ENCODE measurements around the gene THOC2.
A peak's percentile ranks its signal among the peaks of the same experiment; 100 is the strongest.
"Not testable (repeated sequence)": the region's sequence is repeated elsewhere in the genome, so short reads cannot be mapped to it uniquely, and the experiment has no call there.

Gene THOC2, protein sequence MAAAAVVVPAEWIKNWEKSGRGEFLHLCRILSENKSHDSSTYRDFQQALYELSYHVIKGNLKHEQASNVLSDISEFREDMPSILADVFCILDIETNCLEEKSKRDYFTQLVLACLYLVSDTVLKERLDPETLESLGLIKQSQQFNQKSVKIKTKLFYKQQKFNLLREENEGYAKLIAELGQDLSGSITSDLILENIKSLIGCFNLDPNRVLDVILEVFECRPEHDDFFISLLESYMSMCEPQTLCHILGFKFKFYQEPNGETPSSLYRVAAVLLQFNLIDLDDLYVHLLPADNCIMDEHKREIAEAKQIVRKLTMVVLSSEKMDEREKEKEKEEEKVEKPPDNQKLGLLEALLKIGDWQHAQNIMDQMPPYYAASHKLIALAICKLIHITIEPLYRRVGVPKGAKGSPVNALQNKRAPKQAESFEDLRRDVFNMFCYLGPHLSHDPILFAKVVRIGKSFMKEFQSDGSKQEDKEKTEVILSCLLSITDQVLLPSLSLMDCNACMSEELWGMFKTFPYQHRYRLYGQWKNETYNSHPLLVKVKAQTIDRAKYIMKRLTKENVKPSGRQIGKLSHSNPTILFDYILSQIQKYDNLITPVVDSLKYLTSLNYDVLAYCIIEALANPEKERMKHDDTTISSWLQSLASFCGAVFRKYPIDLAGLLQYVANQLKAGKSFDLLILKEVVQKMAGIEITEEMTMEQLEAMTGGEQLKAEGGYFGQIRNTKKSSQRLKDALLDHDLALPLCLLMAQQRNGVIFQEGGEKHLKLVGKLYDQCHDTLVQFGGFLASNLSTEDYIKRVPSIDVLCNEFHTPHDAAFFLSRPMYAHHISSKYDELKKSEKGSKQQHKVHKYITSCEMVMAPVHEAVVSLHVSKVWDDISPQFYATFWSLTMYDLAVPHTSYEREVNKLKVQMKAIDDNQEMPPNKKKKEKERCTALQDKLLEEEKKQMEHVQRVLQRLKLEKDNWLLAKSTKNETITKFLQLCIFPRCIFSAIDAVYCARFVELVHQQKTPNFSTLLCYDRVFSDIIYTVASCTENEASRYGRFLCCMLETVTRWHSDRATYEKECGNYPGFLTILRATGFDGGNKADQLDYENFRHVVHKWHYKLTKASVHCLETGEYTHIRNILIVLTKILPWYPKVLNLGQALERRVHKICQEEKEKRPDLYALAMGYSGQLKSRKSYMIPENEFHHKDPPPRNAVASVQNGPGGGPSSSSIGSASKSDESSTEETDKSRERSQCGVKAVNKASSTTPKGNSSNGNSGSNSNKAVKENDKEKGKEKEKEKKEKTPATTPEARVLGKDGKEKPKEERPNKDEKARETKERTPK (N-terminal part only)

DNA sequence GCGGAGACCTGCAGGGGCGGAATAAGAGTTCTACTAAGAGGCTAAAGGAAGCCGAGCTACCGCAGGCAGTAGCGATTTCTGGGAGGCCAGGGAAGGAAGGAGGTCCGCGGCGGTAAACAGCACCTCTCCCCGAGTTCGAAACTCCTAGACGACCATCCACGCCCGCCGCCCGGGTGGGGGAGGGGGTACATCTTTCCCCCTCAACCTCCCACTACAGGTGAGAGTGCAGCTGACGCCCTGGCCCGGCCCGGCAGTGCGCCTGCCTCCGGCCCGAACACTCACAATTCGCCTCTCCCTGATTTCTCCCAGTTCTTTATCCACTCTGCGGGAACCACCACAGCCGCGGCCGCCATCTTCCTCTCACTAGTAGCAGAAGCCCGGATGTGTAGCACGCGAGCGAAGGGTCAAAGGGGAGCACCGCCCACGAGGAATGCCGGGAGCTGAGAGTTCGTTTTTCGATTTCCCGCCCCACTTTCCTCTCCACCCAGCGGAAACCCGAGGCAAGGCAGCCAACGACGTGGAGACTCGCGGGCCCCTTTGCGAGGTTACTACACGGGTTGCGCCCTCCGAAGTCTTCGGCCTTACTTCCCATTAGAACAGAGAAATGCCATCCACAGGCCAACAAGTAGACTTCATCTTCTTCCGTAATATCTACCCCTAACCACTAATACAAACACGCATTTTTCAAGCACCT is at the start of gene THOC2:
TSS of gene THOC2 (minus strand) at position 383 of the 694 bp plus-strand sequence. CDS start at position 353, 30 bp downstream.
- peak; percentile 71 to 80 for DNase-seq

DNA sequence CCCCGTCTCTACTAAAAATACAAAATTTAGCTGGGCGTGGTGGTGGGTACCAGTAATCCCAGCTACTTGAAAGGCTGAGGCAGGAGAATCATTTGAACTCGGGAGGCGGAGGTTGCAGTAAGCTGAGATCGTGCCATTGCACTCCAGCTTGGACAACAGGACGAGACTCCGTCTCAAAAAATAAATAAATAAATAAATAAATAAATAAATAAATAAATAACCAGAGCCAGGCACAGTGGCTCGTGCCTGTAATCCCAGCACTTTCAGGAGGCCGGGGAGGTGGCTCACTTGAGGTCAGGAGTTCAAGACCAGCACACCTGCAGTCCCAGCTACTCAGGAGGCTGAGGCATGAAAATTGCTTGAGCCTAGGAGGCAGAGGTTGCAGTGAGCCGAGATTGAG is 48.9 kb upstream of the THOC2 start:
- DNase-seq, result not testable (repeated sequence)

DNA sequence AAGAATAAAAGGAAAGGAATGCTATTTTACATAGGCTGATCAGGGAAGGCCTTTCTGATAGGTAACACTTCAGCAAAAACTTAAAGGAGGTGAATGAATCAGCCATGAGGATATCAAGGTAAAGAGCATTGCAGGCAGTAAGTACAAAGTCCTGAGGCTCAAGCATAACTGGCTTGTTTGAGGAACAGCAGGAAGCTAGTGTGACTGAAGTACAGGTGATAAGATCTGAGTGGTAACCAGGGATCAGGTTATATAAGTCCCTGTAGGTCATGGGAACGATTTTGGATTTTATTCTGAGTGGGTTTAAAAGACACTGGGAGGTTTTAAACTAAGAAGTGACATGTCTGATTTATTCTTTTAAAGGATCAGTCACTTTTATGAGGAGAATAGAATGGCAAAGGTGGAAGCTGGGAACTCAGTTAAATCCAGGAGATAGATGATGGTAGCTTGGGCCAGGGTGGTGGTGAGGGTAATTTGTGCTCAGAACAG is 47.1 kb upstream of the THOC2 start:
- no peak for DNase-seq

DNA sequence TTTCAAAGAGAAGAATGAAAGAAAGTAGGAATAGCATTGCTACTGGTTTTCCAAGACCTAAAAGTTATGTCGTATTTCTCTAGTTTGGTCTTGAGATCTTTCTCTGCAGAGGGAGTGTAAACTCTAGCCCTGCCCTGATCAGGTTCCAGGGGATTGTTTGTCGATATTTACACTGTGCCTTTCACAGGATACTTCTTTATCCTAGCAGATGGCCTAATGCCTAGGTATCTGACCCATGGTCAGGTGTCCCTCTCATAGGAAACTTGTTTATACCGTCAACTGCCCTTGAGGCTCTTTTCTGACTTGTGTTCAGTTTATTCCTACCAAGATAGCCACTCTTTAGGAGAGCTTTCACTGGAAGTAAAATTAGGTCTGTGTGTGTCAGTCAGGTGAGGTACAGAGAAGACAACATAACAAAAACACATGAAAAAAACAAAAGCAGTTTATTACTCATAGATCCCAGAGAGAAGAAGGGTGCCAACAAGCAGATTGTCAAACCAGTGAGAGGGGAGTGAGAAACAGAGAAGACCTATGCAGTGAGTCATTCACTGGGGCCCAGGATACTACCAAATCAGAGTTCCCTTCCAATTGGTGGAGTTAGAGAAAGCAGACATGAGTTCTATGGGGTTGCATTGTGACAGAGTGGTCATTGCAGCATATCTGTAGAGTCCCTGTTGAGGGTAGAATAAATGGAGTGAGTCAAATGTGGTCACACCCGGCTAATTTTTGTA is 40.6 kb upstream of the THOC2 start:
- no peak for DNase-seq

DNA sequence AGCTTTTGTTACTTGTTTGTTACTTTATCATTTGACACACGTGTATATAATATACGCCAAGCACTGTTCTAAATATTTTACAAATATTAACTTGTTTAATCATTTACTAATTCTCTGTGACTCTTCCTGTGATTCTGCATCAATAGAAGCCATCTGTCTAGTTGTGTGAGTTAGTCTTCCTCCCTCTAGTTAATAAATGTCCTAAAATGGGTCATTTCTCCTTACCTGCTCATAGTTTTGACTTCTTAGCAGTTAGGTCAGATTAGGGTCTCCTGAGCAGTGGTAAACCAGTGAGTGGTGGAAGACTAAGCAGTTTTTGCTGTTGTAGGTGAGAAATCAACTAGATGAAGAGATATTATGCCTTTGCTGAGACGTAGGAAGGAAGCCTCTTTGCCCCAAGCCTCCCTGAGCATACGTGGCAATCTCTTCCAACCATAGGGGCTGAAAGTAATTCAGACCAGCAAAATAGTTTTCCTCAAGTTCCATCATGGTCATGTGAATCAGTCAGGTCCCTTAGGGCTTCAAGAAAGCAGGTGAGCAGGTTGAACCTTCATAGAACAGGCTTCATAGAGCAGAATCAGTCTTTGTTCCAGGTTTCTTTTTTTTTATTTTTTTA is 38.7 kb upstream of the THOC2 start:
- no peak for DNase-seq

DNA sequence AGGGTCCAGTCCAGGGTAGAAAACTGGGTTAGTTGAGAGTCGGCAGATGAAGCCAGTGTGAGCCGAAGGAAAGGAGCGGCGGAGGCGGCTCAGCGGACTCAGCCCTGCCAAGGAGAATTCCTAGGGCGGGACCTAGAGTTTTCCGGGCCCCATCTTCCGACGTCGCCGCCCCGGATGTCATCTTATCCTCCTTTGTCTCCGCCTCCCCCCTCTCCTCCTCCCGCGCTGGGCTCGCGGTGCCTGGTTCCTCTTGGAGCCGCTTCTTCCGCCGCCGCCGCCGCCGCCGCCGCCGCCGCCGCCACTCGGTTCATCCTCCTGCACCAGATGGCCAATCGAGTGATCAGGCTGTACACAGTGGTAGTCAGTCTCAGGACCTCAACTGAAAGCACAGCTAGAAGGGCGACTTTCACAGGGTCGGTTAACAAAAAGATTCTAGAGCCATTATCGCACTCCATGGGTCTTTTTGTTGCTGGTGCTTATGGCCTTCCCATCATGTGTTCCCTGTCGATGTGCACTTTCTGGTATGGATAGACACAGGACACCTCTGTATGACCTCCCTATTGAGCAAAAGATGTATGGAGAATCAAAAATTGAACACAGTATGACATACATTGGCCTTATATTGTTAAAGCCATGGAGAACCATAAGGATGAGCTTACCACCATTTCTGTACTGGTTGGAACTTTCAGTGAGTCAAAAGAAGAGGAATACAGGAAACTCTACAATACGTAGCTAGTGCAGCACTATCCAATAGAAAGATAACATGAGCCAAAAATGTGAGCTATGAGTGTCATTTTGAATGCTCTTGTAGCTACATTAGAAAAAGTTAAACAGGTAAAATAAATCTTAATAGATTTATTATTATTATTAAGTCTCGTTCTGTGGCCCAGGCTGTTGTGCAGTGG is 32.4 kb upstream of the THOC2 start:
- DNase-seq, result peak; percentile 40 to 56

DNA sequence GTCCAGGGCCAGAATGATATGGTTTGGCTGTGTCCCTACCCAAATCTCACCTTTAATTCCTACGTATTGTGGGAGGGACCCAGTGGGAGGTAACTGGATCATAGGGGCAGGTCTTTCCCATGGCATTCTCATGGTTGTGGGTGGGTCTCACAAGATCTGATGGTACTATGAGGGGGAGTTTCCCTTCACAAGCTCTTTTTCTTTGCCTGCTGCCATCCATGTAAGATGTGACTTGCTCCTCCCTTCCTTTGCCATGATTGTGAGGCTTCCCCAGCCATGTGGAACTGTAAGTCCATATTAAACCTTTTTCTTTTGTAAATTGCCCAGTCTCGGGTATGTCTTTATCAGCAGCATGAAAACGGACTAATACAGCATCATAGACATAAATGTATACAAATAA is 27.0 kb upstream of the THOC2 start:
- not testable (repeated sequence) for DNase-seq

DNA sequence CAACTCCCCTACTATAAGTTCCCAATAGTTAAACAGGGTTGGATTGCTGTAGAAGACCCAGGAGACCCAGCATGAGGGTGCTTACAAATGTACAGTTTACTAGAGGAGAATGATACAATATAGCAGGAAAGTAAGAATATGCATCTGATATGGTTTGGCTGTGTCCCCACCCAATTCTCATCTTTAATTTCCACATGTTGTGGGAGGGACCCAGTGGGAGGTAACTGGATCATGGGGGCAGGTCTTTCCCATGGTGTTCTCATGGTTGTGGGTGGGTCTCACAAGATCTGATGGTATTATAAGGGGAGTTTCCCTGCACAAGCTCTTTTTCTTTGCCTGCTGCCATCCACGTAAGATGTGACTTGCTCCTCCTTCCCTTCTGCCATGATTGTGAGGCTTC is 24.9 kb upstream of the THOC2 start:
- not testable (repeated sequence) for DNase-seq

DNA sequence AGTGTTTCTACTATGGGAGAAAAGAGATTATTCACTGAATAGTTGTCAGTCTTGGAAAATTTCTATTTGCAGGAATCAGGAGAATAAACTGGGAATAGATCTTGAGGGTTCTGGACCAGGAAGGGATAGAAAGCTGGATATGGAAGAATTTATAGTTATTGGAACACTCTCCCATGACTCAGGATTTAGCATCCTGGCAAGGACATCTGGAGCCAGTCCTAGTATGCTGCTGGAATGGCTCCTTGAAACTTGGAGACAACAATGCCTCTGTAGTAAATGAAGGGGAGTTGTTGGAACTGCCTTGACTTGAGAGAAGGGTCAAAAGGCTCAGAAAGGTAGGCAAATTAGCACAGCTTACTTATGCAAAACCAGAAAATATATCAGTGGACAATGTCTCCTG is 23.5 kb upstream of the THOC2 start:
- DNase-seq, result no peak

DNA sequence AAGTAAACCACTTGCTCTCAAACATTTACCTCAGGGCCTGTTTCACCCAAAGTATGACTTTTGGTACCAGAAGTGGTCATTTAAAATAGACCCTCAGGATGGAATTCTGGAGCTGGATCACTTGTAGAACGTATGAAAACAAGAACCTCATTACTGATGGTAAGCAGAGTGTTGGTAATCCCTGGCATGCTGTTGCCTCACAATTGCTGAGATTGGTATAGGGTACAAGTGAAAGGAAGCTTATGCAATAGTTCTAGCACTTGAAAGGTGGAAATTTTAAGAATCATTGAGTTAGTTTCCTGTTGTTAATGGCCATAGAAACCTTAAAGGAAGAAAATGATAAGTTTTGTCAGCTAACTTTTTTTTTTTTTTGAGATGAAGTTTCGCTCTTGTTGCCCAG is 22.3 kb upstream of the THOC2 start:
- DNase-seq, result no peak

DNA sequence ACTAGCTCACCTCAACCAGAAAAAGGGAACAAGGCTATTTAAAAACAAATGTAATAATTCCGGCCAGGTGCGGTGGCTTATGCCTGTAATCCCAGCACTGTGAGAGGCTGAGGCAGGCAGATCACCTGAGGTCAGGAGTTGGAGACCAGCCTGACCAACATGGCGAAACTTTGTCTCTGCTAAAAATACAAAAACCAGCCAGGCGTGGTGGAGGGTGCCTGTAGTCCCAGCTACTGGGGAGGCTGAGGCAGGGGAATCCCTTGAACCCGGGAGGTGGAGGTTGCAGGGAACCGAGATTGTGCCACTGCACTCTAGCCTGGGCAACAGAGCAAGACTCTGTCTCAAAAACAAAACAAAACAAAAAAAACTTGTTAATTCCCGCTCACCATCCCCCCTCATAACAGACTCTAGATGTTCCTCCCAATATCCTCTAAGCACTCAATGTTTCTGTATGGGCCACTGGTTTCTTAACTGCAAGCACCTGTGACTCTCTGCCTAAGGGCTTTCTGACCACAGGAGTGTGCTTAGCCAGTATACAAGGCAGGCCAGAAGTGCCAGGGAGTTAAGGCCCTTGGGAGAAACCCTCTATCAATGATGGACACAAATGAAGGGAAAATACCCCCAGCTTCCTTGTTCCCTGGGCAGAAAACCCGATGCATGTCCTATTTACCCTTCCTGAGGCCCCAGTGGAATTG is 21.0 kb upstream of the THOC2 start:
- no peak for DNase-seq

DNA sequence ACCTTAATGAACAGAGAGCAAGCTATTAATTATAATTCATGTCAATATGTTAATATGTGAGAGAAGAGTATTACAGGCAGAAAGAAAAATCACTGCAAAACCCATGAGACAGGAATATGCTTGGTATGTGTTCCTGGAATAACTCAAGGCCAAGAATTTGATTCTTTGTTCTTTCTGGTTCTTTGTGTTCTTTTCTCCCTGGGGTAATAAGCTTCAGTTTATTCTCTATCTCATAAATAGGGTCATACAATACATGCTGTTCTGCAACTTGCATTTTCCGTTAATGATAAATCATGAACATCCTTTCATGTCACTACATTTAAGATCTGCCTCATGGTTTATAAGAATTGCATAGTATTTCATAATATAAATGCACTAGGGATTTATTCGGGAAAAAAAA is 16.8 kb upstream of the THOC2 start:
- no peak for DNase-seq

DNA sequence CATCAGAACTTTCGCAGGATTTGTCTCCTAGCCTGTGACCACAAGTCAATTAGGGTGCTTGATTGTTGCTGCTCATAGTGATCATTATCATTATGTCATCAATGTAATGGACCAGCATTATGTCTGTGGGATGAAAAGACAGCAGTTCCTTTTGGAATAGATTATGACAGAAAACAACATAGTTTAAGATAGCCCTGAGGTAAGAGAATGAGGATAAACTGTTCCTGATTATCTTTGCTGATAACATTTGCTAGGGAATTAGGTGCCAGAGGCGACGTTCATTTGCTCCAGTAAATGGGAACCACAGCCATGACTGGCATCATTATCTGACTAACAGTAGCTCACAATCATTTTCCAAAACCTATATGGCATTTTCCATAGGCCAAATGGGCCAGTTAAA is 12.7 kb upstream of the THOC2 start:
- DNase-seq, result no peak

DNA sequence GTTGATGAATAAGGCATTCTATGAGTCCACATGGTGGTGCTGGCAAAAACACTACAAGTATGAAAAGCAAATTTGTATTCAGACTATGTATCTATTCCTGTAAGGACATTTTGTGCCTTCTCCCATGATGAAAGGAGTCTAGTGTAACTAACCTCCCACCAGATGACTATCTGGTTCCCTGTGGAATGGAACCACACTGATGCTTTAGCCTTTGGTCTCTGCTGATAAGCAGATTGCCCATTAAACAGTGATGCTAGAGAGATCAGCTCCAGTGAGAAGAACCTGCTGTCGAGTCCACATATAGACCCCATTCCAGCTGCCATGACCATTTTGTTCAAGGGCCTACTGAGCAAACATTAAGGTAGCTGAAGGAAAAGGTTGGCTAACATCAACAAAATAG is 10.5 kb upstream of the THOC2 start:
- no peak for DNase-seq

DNA sequence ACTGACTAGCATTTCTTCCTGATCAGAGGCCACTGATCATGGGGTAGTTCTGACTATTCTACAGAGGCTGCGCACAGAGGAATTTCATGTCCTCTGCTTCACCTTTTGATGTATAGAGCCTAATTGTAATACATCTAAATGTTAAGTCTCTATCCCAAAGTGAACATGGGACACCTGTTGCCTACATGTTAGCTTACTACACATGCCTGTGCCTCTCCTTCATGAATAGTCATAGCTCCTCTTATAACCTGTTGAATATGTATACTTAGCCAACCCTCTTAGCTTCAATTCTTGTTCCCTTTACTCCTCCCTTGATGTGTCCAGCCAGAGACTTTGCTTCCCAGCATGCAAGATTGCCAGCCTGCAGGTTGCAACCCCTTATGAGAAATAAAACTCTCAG is 9.6 kb upstream of the THOC2 start:
- DNase-seq, result no peak

DNA sequence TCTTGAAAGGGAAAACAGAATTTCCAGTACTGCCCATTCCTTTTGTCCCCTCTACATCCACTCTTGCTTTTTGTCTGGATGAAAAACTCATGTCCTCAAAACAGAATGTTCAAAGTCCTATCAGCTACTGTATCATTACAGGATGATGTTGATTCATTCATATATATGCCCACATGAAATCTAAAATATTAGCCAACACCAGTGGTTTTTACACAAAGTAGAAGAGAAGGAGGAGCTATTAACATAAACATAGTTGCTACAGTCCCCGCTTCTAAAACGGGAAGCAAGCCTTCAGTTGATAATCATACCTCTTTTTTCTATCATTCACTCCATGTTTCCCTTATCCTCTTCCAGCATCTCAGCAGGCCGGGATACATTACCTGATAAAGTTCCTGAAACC is 7.7 kb upstream of the THOC2 start:
- DNase-seq, result no peak

DNA sequence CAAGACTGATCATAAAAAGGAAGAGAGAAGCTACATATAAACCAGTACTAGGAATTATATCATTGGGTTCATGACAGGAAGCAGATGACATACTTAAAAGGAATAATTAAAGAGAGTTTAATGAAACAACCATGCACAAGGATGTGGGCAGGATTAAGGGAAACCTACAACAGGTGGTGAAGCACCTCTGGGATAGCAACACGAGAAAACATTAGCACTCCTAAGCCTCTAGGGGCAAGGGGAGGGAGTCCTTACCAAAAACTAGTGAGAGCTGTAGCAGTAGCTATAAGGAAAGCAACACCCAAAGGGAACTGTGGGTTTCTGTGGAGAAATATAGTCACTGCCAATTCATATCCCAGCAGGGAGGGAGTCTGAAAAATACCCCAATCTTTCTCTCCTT is 7.2 kb upstream of the THOC2 start:
- DNase-seq, result no peak

DNA sequence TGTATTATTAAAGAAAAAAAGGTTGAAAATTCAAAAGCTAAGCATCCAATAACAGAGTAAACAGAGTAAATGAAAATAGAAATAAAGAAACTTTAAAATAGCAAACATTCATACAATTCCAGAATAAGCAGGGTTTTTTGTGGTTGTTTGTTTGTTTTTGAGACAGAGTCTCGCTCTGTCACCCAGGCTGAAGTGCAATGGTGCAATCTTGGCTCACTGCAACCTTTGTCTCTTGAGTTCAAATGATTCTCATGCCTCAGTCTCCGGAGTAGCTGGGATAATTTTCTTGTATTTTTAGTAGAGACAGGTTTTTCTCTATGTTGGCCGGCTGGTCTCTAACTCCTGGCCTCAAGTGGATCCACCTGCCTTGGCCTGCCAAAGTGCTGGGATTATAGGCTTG is 6.6 kb upstream of the THOC2 start:
- no peak for DNase-seq

DNA sequence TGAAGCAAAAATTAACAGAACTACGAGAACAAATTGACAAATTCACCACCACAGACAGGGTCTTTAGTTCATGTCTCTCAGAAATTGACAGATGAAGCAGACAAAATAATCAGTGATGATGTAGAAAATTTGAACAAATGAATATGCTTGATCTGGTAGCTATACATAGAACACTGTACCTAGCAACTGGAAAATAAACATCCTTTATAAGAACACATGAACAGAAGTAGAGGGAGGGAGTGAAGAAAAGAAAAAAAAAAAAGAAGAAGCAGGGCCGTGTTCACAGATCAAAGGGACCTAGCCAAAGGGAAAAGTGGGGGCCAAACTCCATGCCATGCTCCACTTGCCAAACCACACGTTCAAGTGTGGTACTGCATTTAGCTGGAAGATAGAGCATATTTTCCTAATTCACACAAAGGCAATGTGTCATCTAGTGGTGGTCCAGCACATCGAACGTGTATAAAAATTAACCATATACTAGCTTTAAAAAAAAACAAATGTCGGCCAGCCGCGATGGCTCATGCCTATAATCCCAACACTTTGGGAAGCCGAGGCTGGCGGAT is 5.6 kb upstream of the THOC2 start:
- no peak for DNase-seq

Measured in stimulated activated CD4-positive, alpha-beta T cell treated with anti-CD3 and anti-CD28 coated beads, Interleukin-4, amount 100 ng/mL, for 4 hours (primary cell).